ENCODE data around the gene RASSF1. TPM values are rescaled to one million over a fixed set of nuclear protein-coding genes. Genes with fewer than 3 reads are reported as not detected.
"Not testable (repeated sequence)": the region's sequence is repeated elsewhere in the genome, so short reads cannot be mapped to it uniquely, and the experiment has no call there.

The RASSF1 gene
- total RNA-seq, 1 donor from 2014 or later = 14.7 TPM

- ATAC-seq (no peak), DNase-seq (ENCODE audit: missing footprints) (no peak)
- intact Hi-C loops (cut with DNase I) = no loop called here
Measured at GRCh38 chr3:50295553-50296431, 44.8 kb downstream of the RASSF1 start.

- DNase-seq (ENCODE audit: missing footprints) (no peak), ATAC-seq (no peak)
- intact Hi-C loops (cut with DNase I) = no loop called here
Measured at GRCh38 chr3:50294492-50295403, 45.9 kb downstream of the RASSF1 start.

- intact Hi-C loops (cut with DNase I) = no loop called here
- DNase-seq (ENCODE audit: missing footprints) (no peak), ATAC-seq (no peak)
Measured at GRCh38 chr3:50294089-50294488, 46.5 kb downstream of the RASSF1 start.

- intact Hi-C loops (cut with DNase I) = no loop called here
- no peak for DNase-seq (ENCODE audit: missing footprints)
- ATAC-seq = no peak
Measured at GRCh38 chr3:50293079-50293801, 47.4 kb downstream of the RASSF1 start.

- ATAC-seq (peak; percentile 97), DNase-seq (ENCODE audit: missing footprints) (peak; percentile 100)
- intact Hi-C loops (cut with DNase I) = no loop called here
Measured at GRCh38 chr3:50292159-50293078, 48.2 kb downstream of the RASSF1 start, which contains the start of gene IFRD2. IFRD2 (minus strand) TSS chr3:50292429; CDS start chr3:50292274, 155 bp downstream.

- no peak for DNase-seq (ENCODE audit: missing footprints)
Measured at GRCh38 chr3:50290161-50290641, 50.4 kb downstream of the RASSF1 start.

GRCh38 chr3:50289130-50289529, 51.5 kb downstream of the RASSF1 start:
- DNase-seq (ENCODE audit: missing footprints) = no peak
- intact Hi-C loops (cut with DNase I) = loop anchor here (5.0 kb wide), 1 partner anchor 567 kb away; the partner anchor contains the start of gene GMPPB
- ATAC-seq = no peak

More at GRCh38 chr3:50290161-50290641, 50.4 kb downstream of the RASSF1 start:
- intact Hi-C loops (cut with DNase I) = no loop called here
- ATAC-seq = no peak

GRCh38 chr3:50288387-50289007, 52.1 kb downstream of the RASSF1 start:
- DNase-seq (ENCODE audit: missing footprints) (no peak), ATAC-seq (no peak)
- intact Hi-C loops (cut with DNase I) = loop anchor here (5.0 kb wide), 1 partner anchor 566 kb away; the partner anchor contains the start of gene GMPPB

- peak; percentile 83 for DNase-seq (ENCODE audit: missing footprints)
- intact Hi-C loops (cut with DNase I) = loop anchor here (5.0 kb wide), 1 partner anchor 565 kb away; the partner anchor contains the start of gene GMPPB
- ATAC-seq = peak; percentile 68
Measured at GRCh38 chr3:50287262-50287661, 53.4 kb downstream of the RASSF1 start.

- intact Hi-C loops (cut with DNase I) = loop anchor here (5.0 kb wide), 1 partner anchor 564 kb away; the partner anchor contains the start of gene GMPPB
- ATAC-seq (no peak), DNase-seq (ENCODE audit: missing footprints) (no peak)
Measured at GRCh38 chr3:50286322-50287227, 54.1 kb downstream of the RASSF1 start.

GRCh38 chr3:50284121-50284520, 56.5 kb downstream of the RASSF1 start:
- intact Hi-C loops (cut with DNase I); ATAC-seq; DNase-seq (ENCODE audit: missing footprints): not testable (repeated sequence)

Other genes with a start within 250 kb of the RASSF1 start
- gene SEMA3F, start 185.5 kb downstream of the RASSF1 start, total RNA-seq = 12.3 TPM
- gene GNAT1, start 149.2 kb downstream of the RASSF1 start, total RNA-seq = not detected
- gene SLC38A3, start 135.6 kb downstream of the RASSF1 start, total RNA-seq = 10.3 TPM
- gene GNAI2, start 104.6 kb downstream of the RASSF1 start, total RNA-seq = 153 TPM
- 19.8 TPM for gene SEMA3B, start 71.7 kb downstream of the RASSF1 start, total RNA-seq
- 29.8 TPM for gene LSMEM2, start 61.7 kb downstream of the RASSF1 start, total RNA-seq
- gene IFRD2, start 48.4 kb downstream of the RASSF1 start, total RNA-seq = 69.4 TPM
- 1.4 TPM for gene HYAL3, start 41.4 kb downstream of the RASSF1 start, total RNA-seq
- 5.8 TPM for gene NAA80, start 41.4 kb downstream of the RASSF1 start, total RNA-seq
- gene HYAL1, start 37.3 kb downstream of the RASSF1 start, total RNA-seq = 70.1 TPM
- 39.0 TPM for gene HYAL2, start 18.1 kb downstream of the RASSF1 start, total RNA-seq
- gene TUSC2, start 12.6 kb downstream of the RASSF1 start, total RNA-seq = 32.8 TPM
- gene ZMYND10, start 4.9 kb upstream of the RASSF1 start, total RNA-seq = not detected
- 16.7 TPM for gene NPRL2, start 9.9 kb upstream of the RASSF1 start, total RNA-seq
- gene CYB561D2, start 10.0 kb upstream of the RASSF1 start, total RNA-seq = 6.3 TPM
- 26.4 TPM for gene TMEM115, start 18.7 kb upstream of the RASSF1 start, total RNA-seq
- 1.2 TPM for gene CACNA2D2, start 162.8 kb upstream of the RASSF1 start, total RNA-seq
- gene C3orf18, start 226.9 kb upstream of the RASSF1 start, total RNA-seq = 48.4 TPM
- 14.0 TPM for gene HEMK1, start 228.7 kb upstream of the RASSF1 start, total RNA-seq